Psoas muscle (tissue), 8 donors: ENCODE data around the gene CRTAC1. TPM values are rescaled to one million over a fixed set of nuclear protein-coding genes. Genes with fewer than 3 reads are reported as not detected.

Experiments used
- ATAC-seq, 4 donors: fragments of 200-7000 bp; cut with Tn5 transposase; one replicate each; pipeline ENCODE4 v1.9.1; 2020; ENCODE audit warnings: moderate library complexity in 3 of 4, mild to moderate bottlenecking in 2 of 4
- DNase-seq, 2 donors: peaks; one replicate each; pipeline ENCODE4 v3.0.0-alpha.2; 2020
- H3K27ac ChIP-seq: fragments of 200-600 bp; one replicate; pipeline ENCODE4 v1.8.0; 2022
- H3K27me3 ChIP-seq, 3 donors: fragments of 200-600 bp in 1 of 3; one replicate each; pipeline versions ENCODE4 v1.6.1 to v1.8.0; 2013 to 2022; ENCODE audit warnings: low read length in 2 of 3, mild to moderate bottlenecking in 2 of 3, moderate library complexity in 1 of 3; ENCODE audit not compliant: insufficient read depth in 3 of 3
- H3K36me3 ChIP-seq, 2 donors: fragments of 200-600 bp in 1 of 2; one replicate each; pipeline versions ENCODE4 v1.6.1 to v1.8.0; 2013 to 2022; ENCODE audit warnings: low read depth in 1 of 2, mild to moderate bottlenecking in 1 of 2, moderate library complexity in 1 of 2; ENCODE audit not compliant: insufficient read depth in 1 of 2
- H3K4me1 ChIP-seq: fragments of 200-600 bp; one replicate; pipeline ENCODE4 v1.8.0; 2022
- H3K4me3 ChIP-seq: fragments of 200-600 bp; one replicate; pipeline ENCODE4 v1.8.0; 2022; ENCODE audit warnings: mild to moderate bottlenecking
- H3K9me3 ChIP-seq: fragments of 200-600 bp; one replicate; pipeline ENCODE4 v1.8.0; 2022
- WGBS, 3 donors: extraction: QIAGEN DNeasy Blood & Tissue Kit; methylation state at CpG; one replicate each; pipeline versions ENCODE4 v1.1.6 to v1.1.7; 2013; 5-methylcytosine and 5-hydroxymethylcytosine counted together
- intact Hi-C, 2 donors: fragments of 100-400 bp; cut with DNase I; formaldehyde crosslinking; loops; one replicate each; pipeline versions ENCODE4 v1.11.0 to v1.14.2; 2022
- polyA plus RNA-seq, 3 donors: library from polyadenylated mRNA; stranded (reverse); fragments of 200-250 nt; gene quantifications; one replicate each; pipeline ENCODE4 v1.2.3, GENCODE V29; 2013
- total RNA-seq, 4 donors: library from RNA; stranded (reverse); fragmentation: NEBNext Ultra II Directional in 2 of 4; extraction: Animal tissue kit (Norgen Biotek cat#: 25700) in 2 of 4; gene quantifications; one replicate each; pipeline versions ENCODE4 v1.2.1 to v1.2.4, GENCODE V29; 2021 to 2023
- TF ChIP-seq, protein P1 (sequence below): fragments of 200-600 bp; IDR thresholded peaks from one replicate; pipeline ENCODE4 v1.8.0; 2022; ENCODE audit warnings: antibody characterized with exemption
- donor health status: healthy with polysubstance abuse.
- donor health status: DM: no; HTN: no; CAD: no; lungs with moderate emphysema.
- donor health status: Bipolar disorder and iron deficiency.
- donor health status: healthy.
- donor health status: DM: yes; HTN: yes; CAD: no.
- donor health status: DM: no; HTN: no; CAD: no.
- donor health status: DM: no; HTN: no; CAD: no.
- donor health status: DM: yes; HTN: yes; CAD: no.

Gene CRTAC1
- total and polyA plus RNA-seq, 7 donors = 0.07 to 0.93 (median 0.30) TPM

DNA sequence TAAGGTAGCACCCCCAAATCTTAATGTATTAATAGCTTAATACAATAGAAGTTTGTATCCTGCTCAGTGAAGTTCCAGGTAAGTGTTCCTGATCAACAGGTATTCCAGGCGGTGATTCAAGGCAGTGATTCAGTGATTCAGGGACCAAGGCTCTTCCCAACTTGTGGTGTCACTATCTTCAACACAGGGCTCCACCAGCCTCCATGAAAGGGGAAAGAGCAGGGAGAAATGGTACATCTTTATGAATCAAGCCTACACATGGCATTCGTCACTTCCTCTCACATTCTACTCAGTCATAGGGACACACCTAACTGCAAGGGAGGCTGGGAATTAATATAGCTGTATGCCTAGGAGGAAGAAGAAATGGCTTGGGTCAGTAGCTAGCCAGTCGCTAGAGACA, 175.7 kb downstream of the CRTAC1 start:
- peaks cover 8% of the 10 kb centered on the region for H3K4me1 ChIP-seq
- H3K27me3 ChIP-seq = peaks cover 0 to 6% (median 0%) of the 10 kb centered on the region in 3 donors
- WGBS, 3 donors = 90 to 97% (median 95%) methylated on average over 3 of the region's 3 CpGs
- H3K36me3 ChIP-seq = peaks cover 0 to 5% of the 10 kb centered on the region in 2 donors
- no peak overlapping the region for H3K27ac ChIP-seq
- DNase-seq = no peak
- H3K9me3 ChIP-seq = no peaks in the 10 kb centered on the region
- TF ChIP-seq, protein P1, sequence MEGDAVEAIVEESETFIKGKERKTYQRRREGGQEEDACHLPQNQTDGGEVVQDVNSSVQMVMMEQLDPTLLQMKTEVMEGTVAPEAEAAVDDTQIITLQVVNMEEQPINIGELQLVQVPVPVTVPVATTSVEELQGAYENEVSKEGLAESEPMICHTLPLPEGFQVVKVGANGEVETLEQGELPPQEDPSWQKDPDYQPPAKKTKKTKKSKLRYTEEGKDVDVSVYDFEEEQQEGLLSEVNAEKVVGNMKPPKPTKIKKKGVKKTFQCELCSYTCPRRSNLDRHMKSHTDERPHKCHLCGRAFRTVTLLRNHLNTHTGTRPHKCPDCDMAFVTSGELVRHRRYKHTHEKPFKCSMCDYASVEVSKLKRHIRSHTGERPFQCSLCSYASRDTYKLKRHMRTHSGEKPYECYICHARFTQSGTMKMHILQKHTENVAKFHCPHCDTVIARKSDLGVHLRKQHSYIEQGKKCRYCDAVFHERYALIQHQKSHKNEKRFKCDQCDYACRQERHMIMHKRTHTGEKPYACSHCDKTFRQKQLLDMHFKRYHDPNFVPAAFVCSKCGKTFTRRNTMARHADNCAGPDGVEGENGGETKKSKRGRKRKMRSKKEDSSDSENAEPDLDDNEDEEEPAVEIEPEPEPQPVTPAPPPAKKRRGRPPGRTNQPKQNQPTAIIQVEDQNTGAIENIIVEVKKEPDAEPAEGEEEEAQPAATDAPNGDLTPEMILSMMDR = no peak
- no peak for ATAC-seq
- no peak overlapping the region for H3K4me3 ChIP-seq
- intact Hi-C loops = loop anchor here in 1 of 2 donors (5.0 kb wide), 1 partner anchor 87 kb away; no protein-coding TSS in a partner anchor

DNA sequence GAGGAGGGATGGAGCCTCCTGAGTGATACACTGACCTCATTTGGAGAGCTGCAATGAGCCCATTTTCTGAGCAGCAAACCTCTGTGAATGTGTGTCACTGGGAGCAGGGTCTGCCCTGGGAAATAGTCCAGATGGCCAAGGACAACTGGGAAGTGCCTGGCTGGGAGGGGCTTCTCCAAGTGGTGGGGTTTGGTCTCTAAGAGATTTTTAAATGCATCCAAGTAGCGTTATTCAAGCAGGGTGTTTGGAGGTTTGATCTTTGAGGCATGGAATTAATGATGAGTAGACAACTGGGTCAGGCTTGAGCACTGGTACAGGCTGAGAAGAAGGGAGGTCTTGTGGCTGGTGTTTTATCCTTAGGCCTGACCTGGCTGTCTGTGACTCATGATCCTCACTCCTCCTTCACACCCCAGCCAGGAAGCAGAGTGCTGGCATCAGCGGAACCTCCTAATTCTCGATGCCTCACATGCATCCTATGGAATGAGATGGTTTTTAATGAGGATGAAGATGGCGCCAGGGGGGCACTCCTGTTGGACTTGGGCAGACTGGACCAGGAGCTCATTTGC, 177.5 kb downstream of the CRTAC1 start:
- DNase-seq = no peak
- no peaks in the 10 kb centered on the region for H3K9me3 ChIP-seq
- 84 to 89% (median 85%) methylated on average over 4 of the region's 4 CpGs for WGBS, 3 donors
- ATAC-seq = no peak
- peaks cover 8% of the 10 kb centered on the region for H3K4me1 ChIP-seq
- peaks cover 0 to 6% (median 0%) of the 10 kb centered on the region in 3 donors for H3K27me3 ChIP-seq
- intact Hi-C loops = loop anchor here in 1 of 2 donors (5.0 kb wide), 1 partner anchor 86 kb away; no protein-coding TSS in a partner anchor
- H3K27ac ChIP-seq = no peak overlapping the region
- TF ChIP-seq, protein P1 = no peak
- no peak overlapping the region for H3K4me3 ChIP-seq
- no peaks in the 10 kb centered on the region for H3K36me3 ChIP-seq

DNA sequence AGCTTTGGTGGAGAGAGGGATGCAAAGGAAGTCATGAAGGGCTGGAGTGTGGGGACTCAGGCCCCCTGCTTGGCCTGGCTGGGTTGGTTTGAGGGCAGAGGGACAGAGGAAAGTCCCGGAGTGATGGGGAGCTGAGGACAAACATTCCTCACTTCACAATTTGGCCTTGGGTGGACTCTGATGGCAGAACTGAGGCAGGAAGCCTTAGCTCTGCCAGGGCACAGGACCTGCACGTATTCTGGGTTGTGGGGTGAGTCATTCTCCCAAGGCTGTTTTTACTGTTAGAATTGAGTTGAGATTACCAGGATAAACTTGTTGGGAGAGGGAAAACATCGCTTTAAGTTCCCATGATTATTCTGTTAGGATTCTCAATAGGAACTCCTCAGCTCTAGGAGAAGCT, 178.1 kb downstream of the CRTAC1 start:
- ATAC-seq (no peak), DNase-seq (no peak)
- 52 to 58% (median 53%) methylated on average over 3 of the region's 3 CpGs for WGBS, 3 donors
- TF ChIP-seq, protein P1 = no peak
- intact Hi-C loops = loop anchor here in 1 of 2 donors (5.0 kb wide), 1 partner anchor 85 kb away; no protein-coding TSS in a partner anchor
- Histone ChIP-seq H3K4me3 (no peak overlapping the region), H3K27ac (no peak overlapping the region), H3K36me3 (no peaks in the 10 kb centered on the region), H3K27me3 (peaks cover 0 to 6% (median 0%) of the 10 kb centered on the region in 3 donors), H3K9me3 (no peaks in the 10 kb centered on the region), H3K4me1 (peaks cover 8% of the 10 kb centered on the region)

DNA sequence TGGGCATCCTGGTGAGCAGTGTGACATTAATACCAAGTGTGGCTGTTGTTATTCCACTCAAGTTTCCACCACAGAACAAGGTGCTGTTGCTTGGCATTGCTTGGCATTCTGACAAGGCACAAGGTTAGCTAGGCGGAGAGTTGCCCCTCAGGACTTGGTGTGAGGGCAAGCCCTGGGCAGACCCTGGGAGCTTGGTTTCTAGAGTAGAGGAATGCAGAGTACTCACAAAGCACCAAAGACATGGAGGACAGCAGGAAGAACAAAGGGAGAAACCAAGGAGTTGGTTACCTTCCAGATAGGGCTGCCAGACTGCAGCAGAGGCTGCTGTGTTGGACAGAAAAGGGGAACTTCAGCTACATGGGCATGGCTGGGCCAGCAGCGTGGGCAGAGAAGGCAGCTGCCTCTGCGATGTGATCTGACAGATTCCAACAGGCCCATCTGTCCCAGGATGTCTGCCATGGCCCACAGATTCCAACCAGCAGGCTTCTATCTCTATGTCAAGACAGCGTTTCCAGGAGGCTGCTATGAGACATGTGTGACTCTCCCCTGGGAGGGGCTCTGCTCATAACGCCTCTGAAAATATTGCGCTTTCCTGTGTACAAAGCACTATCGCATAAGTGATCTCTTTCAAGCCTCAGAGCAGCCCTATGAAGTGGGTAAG, 178.9 kb downstream of the CRTAC1 start:
- 42 to 48% (median 45%) methylated on average over 7 of the region's 7 CpGs for WGBS, 3 donors
- Histone ChIP-seq H3K9me3 (no peaks in the 10 kb centered on the region), H3K36me3 (no peaks in the 10 kb centered on the region), H3K4me1 (peaks cover 8% of the 10 kb centered on the region), H3K27me3 (peaks cover 0 to 6% (median 0%) of the 10 kb centered on the region in 3 donors), H3K4me3 (no peak overlapping the region), H3K27ac (peak overlapping the region; percentile 38)
- TF ChIP-seq, protein P1 = no peak
- DNase-seq (no peak), ATAC-seq (peak; percentile 53 to 77 (median 57))
- intact Hi-C loops = loop anchor here in 1 of 2 donors (5.0 kb wide), 1 partner anchor 84 kb away; no protein-coding TSS in a partner anchor
